MM.1S (cell line): ENCODE data around the gene FGGY.

Experiments
- DNase-seq: peaks from one replicate; pipeline ENCODE4 v3.0.0-alpha.2; 2015
- H2AFZ ChIP-seq: fragments of 300-600 bp; sonication (generic); 2 replicates; pipeline ENCODE4 v1.6.0; 2016; ENCODE audit warnings: antibody characterized with exemption, low read length
- H3F3A ChIP-seq: fragments of 300-600 bp; sonication (generic); 2 replicates; pipeline ENCODE4 v1.6.1; 2016; ENCODE audit warnings: mild to moderate bottlenecking, antibody characterized with exemption, low read length, moderate library complexity, mixed read lengths; ENCODE audit not compliant: insufficient read depth
- H3K27ac ChIP-seq: fragments of 300-600 bp; sonication (generic); 2 replicates; pipeline ENCODE4 v1.5.1; 2016; ENCODE audit warnings: mild to moderate bottlenecking, low read length
- H3K27me3 ChIP-seq: fragments of 300-600 bp; sonication (generic); replicated peaks from 2 replicates; pipeline ENCODE4 v1.6.0; 2016; ENCODE audit warnings: low read length; ENCODE audit not compliant: insufficient read depth
- H3K36me3 ChIP-seq: fragments of 300-600 bp; sonication (generic); replicated peaks from 2 replicates; pipeline ENCODE4 v1.6.1; 2016; ENCODE audit warnings: mild to moderate bottlenecking, low read length, mixed read lengths; ENCODE audit not compliant: insufficient read depth
- H3K4me1 ChIP-seq: fragments of 300-600 bp; sonication (generic); 2 replicates; pipeline ENCODE4 v1.6.1; 2016; ENCODE audit warnings: low read length, mixed read lengths
- H3K4me2 ChIP-seq: fragments of 300-600 bp; sonication (generic); 2 replicates; pipeline ENCODE4 v1.6.0; 2016; ENCODE audit warnings: low read depth, low read length
- H3K4me3 ChIP-seq: fragments of 300-600 bp; sonication (generic); 2 replicates; pipeline ENCODE4 v1.5.1; 2016; ENCODE audit warnings: low read length, mixed read lengths
- H3K79me2 ChIP-seq: fragments of 300-600 bp; sonication (generic); 2 replicates; pipeline ENCODE4 v1.6.1; 2016; ENCODE audit warnings: mixed run types, low read length, mixed read lengths
- H3K9ac ChIP-seq: fragments of 300-600 bp; sonication (generic); 2 replicates; pipeline ENCODE4 v1.6.1; 2016; ENCODE audit warnings: low read length, mixed read lengths
- H3K9me2 ChIP-seq: fragments of 300-600 bp; sonication (generic); replicated peaks from 2 replicates; pipeline ENCODE4 v1.6.1; 2016; ENCODE audit warnings: mild to moderate bottlenecking, low read length, mixed read lengths; ENCODE audit not compliant: insufficient read depth
- H3K9me3 ChIP-seq: fragments of 300-600 bp; sonication (generic); replicated peaks from 2 replicates; pipeline ENCODE4 v1.6.1; 2016; ENCODE audit warnings: mild to moderate bottlenecking, low read length, mixed read lengths; ENCODE audit not compliant: insufficient read depth
- H4K20me1 ChIP-seq: fragments of 300-600 bp; sonication (generic); 2 replicates; pipeline ENCODE4 v1.6.1; 2016; ENCODE audit warnings: mild to moderate bottlenecking, low read length, moderate library complexity, mixed read lengths; ENCODE audit not compliant: insufficient read depth
- CTCF ChIP-seq: fragments of 300-600 bp; sonication (generic); IDR thresholded peaks from 2 replicates; pipeline ENCODE4 v1.5.1; 2016; ENCODE audit warnings: antibody characterized with exemption, low read length, mixed read lengths
- EZH2 ChIP-seq: fragments of 300-600 bp; sonication (generic); optimal IDR thresholded peaks from 2 replicates; pipeline ENCODE3; 2017; ENCODE audit warnings: low read depth, mild to moderate bottlenecking, antibody characterized with exemption, low read length, mixed read lengths
- EZH2phosphoT487 ChIP-seq: fragments of 300-600 bp; sonication (generic); IDR thresholded peaks from 2 replicates; pipeline ENCODE4 v1.6.1; 2018; ENCODE audit warnings: antibody characterized with exemption, low read length

Gene FGGY

GRCh38 chr1:59357645-59358320 is 60.9 kb downstream of the FGGY start:
- no peak overlapping the region for H3K4me2 ChIP-seq
- no peak overlapping the region for H2AFZ ChIP-seq
- no peaks in the 10 kb centered on the region for H3K36me3 ChIP-seq
- no peak overlapping the region for H3K9ac ChIP-seq
- no peaks in the 10 kb centered on the region for H3K9me3 ChIP-seq
- H4K20me1 ChIP-seq = no peaks in the 10 kb centered on the region
- no peaks in the 10 kb centered on the region for H3K9me2 ChIP-seq
- H3K27me3 ChIP-seq = no peaks in the 10 kb centered on the region
- no peak overlapping the region for H3K4me3 ChIP-seq
- no peaks in the 10 kb centered on the region for H3K79me2 ChIP-seq
- H3F3A ChIP-seq = no peaks in the 10 kb centered on the region
- H3K27ac ChIP-seq = no peak overlapping the region
- TF ChIP-seq CTCF = no peak
- TF ChIP-seq EZH2phosphoT487 = no peak
- TF ChIP-seq EZH2 = no peak
- H3K4me1 ChIP-seq = no peaks in the 10 kb centered on the region
- DNase-seq = no peak

DNA sequence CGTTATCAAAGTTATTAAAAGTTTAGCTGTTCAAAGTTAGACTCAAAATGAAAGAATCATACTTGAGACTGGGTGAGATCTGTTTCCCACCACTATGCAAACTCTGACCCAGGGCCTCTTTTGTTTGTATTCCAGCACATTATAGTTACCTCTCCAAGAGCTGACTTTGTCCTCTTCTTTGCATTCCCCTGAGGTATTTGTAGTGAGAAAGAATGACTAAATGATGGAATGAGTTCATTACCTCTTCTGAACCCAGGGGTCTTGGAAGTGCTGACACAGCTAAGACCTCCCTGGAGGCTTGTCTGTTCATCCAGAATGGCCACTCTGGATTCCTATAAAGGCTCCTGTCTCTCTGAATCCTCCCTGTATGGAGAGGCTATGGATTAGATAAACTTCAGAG is 62.4 kb downstream of the FGGY start:
- Histone ChIP-seq H3K36me3 (no peaks in the 10 kb centered on the region), H3K4me3 (no peak overlapping the region), H3K79me2 (no peaks in the 10 kb centered on the region), H4K20me1 (no peaks in the 10 kb centered on the region), H3K9ac (no peak overlapping the region), H3K4me2 (no peak overlapping the region), H2AFZ (no peak overlapping the region), H3K4me1 (no peaks in the 10 kb centered on the region), H3K9me2 (no peaks in the 10 kb centered on the region), H3K27ac (no peak overlapping the region), H3K9me3 (no peaks in the 10 kb centered on the region), H3K27me3 (no peaks in the 10 kb centered on the region), H3F3A (no peaks in the 10 kb centered on the region)
- no peak for DNase-seq
- TF ChIP-seq CTCF (no peak), EZH2 (no peak), EZH2phosphoT487 (no peak)

DNA sequence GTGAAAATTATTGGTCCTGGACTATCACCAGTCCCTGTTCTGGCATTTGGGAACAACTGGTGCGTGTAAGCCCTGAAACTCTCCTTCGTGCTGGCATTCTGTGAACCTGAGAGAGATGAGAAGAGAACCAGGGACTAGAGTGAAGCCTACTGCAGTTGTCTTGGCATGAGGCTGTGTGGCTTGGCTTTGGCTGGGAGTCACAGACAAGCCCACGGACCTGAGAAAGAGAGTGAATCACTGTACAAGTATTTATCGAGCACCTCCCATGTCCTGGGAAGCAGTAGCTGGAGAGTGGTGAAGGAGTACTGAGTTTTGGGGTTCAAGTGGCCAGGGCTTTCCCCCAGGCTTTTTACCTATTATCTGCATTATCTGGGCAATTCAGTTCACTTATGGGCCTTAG is 63.3 kb downstream of the FGGY start:
- H3F3A ChIP-seq = no peaks in the 10 kb centered on the region
- H3K9me2 ChIP-seq = no peaks in the 10 kb centered on the region
- no peak overlapping the region for H3K9ac ChIP-seq
- no peaks in the 10 kb centered on the region for H3K4me1 ChIP-seq
- TF ChIP-seq EZH2 (no peak), CTCF (no peak), EZH2phosphoT487 (no peak)
- H3K79me2 ChIP-seq = no peaks in the 10 kb centered on the region
- no peak overlapping the region for H2AFZ ChIP-seq
- no peaks in the 10 kb centered on the region for H3K36me3 ChIP-seq
- no peaks in the 10 kb centered on the region for H4K20me1 ChIP-seq
- H3K27me3 ChIP-seq = no peaks in the 10 kb centered on the region
- no peak overlapping the region for H3K4me3 ChIP-seq
- H3K27ac ChIP-seq = no peak overlapping the region
- no peaks in the 10 kb centered on the region for H3K9me3 ChIP-seq
- H3K4me2 ChIP-seq = no peak overlapping the region
- DNase-seq = no peak
